GM12878 (cell line): ENCODE results near the gene RANBP3. TPM values are rescaled to one million over a fixed set of nuclear protein-coding genes. Genes with fewer than 3 reads are reported as not detected.

ENCODE experiments used
- ATAC-seq: fragments of 200-7000 bp; cut with Tn5 transposase; 3 replicates; pipeline ENCODE4 v1.9.1; 2020; ENCODE audit warnings: mild to moderate bottlenecking, moderate library complexity
- BruUV-seq: library from RNA; stranded (reverse); fragments of 400-500 nt; replicated peaks from 2 replicates; lab custom pipeline; 2021; lab: Mats Ljungman, UMichigan
- CTCF ChIA-PET: fragments of 300-600 bp; sonication (Branson Sonifier 250); formaldehyde crosslinking; extraction: SDS; loops from one replicate; lab custom pipeline; 2021; ENCODE audit warnings: inconsistent platforms; lab: Yijun Ruan, JAX
- POLR2A ChIA-PET: fragments of 350-600 bp; formaldehyde crosslinking; extraction: SDS; loops from one replicate; lab custom pipeline; 2021; ENCODE audit warnings: inconsistent platforms; lab: Charles Lee
- RAD21 ChIA-PET: fragments of 300-600 bp; sonication (Branson Sonifier 250); formaldehyde crosslinking; loops from one replicate; lab custom pipeline; 2023; ENCODE audit warnings: antibody characterized with exemption; ENCODE audit not compliant: unreplicated experiment; lab: Charles Lee
- SMC1A ChIA-PET: fragments of 300-600 bp; sonication (Branson Sonifier 250); formaldehyde crosslinking; loops from one replicate; lab custom pipeline; 2023; ENCODE audit not compliant: unreplicated experiment, uncharacterized antibody; lab: Charles Lee
- DNase-seq: peaks from one replicate; pipeline ENCODE4 v3.0.0-alpha.2; 2011; ENCODE audit warnings: low read depth, low spot score
- FAIRE-seq: peaks from 3 replicates; lab custom pipeline; 2011; peaks lifted over from hg19 to GRCh38; lab: Jason Lieb, UNC
- H2AFZ ChIP-seq: 2 replicates; pipeline ENCODE4 v1.6.0; 2011; ENCODE audit warnings: low read depth, low read length, control low read depth; ENCODE audit not compliant: control insufficient read depth
- H3K27ac ChIP-seq: 2 replicates; pipeline ENCODE4 v1.5.1; 2011; ENCODE audit warnings: control low read depth; ENCODE audit not compliant: control insufficient read depth, insufficient read depth
- H3K27me3 ChIP-seq, 2 experiments: replicated peaks in 1 of 2; 2 replicates each; pipeline versions ENCODE4 v1.6.0 to v1.6.1; 2011; ENCODE audit warnings: low read length in 1 of 2; ENCODE audit not compliant: control insufficient read depth in 2 of 2, insufficient read depth in 2 of 2
- H3K36me3 ChIP-seq, 2 experiments: 2 replicates each; pipeline ENCODE4 v1.5.1; 2011; ENCODE audit warnings: low read length in 1 of 2; ENCODE audit not compliant: control insufficient read depth in 2 of 2, insufficient read depth in 2 of 2
- H3K4me1 ChIP-seq: 2 replicates; pipeline ENCODE4 v1.6.1; 2011; ENCODE audit warnings: mild to moderate bottlenecking, low read length, moderate library complexity, mixed read lengths; ENCODE audit not compliant: control insufficient read depth, insufficient read depth
- H3K4me2 ChIP-seq: 2 replicates; pipeline ENCODE4 v1.6.0; 2011; ENCODE audit warnings: control low read depth; ENCODE audit not compliant: control insufficient read depth, insufficient read depth
- H3K4me3 ChIP-seq: fragments of 200-600 bp; sonication (generic); 2 replicates; pipeline ENCODE4 v1.5.1; 2016
- H3K79me2 ChIP-seq: 2 replicates; pipeline ENCODE4 v1.6.0; 2011; ENCODE audit warnings: low read length; ENCODE audit not compliant: control insufficient read depth, insufficient read depth
- H3K9ac ChIP-seq: 2 replicates; pipeline ENCODE4 v1.8.0; 2011; ENCODE audit warnings: low read length, control low read depth, mixed read lengths; ENCODE audit not compliant: control insufficient read depth, insufficient read depth
- H3K9me3 ChIP-seq: replicated peaks from 3 replicates; pipeline ENCODE4 v1.5.1; 2011; ENCODE audit warnings: mild to moderate bottlenecking, low read length; ENCODE audit not compliant: control insufficient read depth, insufficient read depth
- H4K20me1 ChIP-seq: 2 replicates; pipeline ENCODE4 v1.6.0; 2011; ENCODE audit not compliant: control insufficient read depth, insufficient read depth
- ASH2L ChIP-seq: fragments of 300-600, 200-600 bp; sonication (generic); IDR thresholded peaks from 2 replicates; pipeline ENCODE4 v1.6.1; 2017; ENCODE audit warnings: low read depth, mild to moderate bottlenecking, borderline replicate concordance
- CBFB ChIP-seq: IDR thresholded peaks from 2 replicates; pipeline ENCODE4 v1.6.1; 2016; ENCODE audit warnings: antibody characterized with exemption, low read depth
- HDAC2 ChIP-seq: fragments of 200-600 bp; sonication (generic); IDR thresholded peaks from 2 replicates; pipeline ENCODE4 v1.6.1; 2017
- JUNB ChIP-seq: IDR thresholded peaks from 2 replicates; pipeline ENCODE4 v1.6.1; 2016; ENCODE audit warnings: antibody characterized with exemption, mild to moderate bottlenecking
- PAX5 ChIP-seq: IDR thresholded peaks from 2 replicates; pipeline ENCODE4 v1.6.1; 2011; ENCODE audit warnings: low read depth, low read length, borderline replicate concordance
- RAD21 ChIP-seq: IDR thresholded peaks from 2 replicates; pipeline ENCODE4 v1.6.1; 2011; ENCODE audit warnings: mild to moderate bottlenecking, low read depth, low read length, moderate library complexity; ENCODE audit not compliant: insufficient read depth
- SMARCA5 ChIP-seq: fragments of 450-650 bp; IDR thresholded peaks from 2 replicates; pipeline ENCODE4 v1.6.1; 2017; ENCODE audit warnings: mild to moderate bottlenecking
- SP1 ChIP-seq: IDR thresholded peaks from one replicate; pipeline ENCODE4 v1.6.1; 2011; ENCODE audit warnings: low read depth, low read length
- WGBS: methylation state at CpG from one replicate; pipeline ENCODE4 v1.1.6; 2016; ENCODE audit warnings: low lambda C conversion rate; ENCODE audit not compliant: insufficient replicate concordance, insufficient coverage; ENCODE audit errors: missing lambda C conversion rate; 5-methylcytosine and 5-hydroxymethylcytosine counted together
- in situ Hi-C: fragments of 300-500 bp; cut with MboI; formaldehyde crosslinking; loops from 9 replicates; pipeline ENCODE4 v1.14.3; 2018; ENCODE audit warnings: mixed read lengths
- intact Hi-C: fragments of 100-400 bp; cut with micrococcal nuclease; formaldehyde crosslinking; loops from one replicate; pipeline ENCODE4 v1.14.2; 2022; ENCODE audit not compliant: unreplicated experiment
- polyA plus RNA-seq, 11 experiments: library from polyadenylated mRNA; depleted of rRNA in 4 of 11; unstranded in 6 of 11; stranded (reverse) in 5 of 11; fragments of >200 nt; fragmentation: Nextera tagmentation in 4 of 11; fragmentation: Illumina TruSeq in 1 of 11; extraction: Ambion mirVana in 4 of 11; extraction: Trizol in 1 of 11; gene quantifications; 1 replicate in 1 of 11; 2 replicates in 10 of 11; pipeline versions ENCODE4 v1.2.1 to v1.2.3, GENCODE V29; 2011 to 2016; ENCODE audit warnings: inconsistent platforms in 2 of 11, missing spikeins in 2 of 11, low read depth in 1 of 11
- total RNA-seq, 4 experiments: library from RNA; depleted of rRNA in 3 of 4; stranded (reverse); fragments of >200 nt in 3 of 4; fragmentation: Illumina TruSeq in 1 of 4; extraction: Trizol in 1 of 4; gene quantifications; 2 replicates each; pipeline versions ENCODE4 v1.2.1 to v1.2.3, GENCODE V29; 2013 to 2021
- TF ChIP-seq, protein P1 (sequence below): IDR thresholded peaks from 2 replicates; pipeline ENCODE4 v1.6.1; 2012; ENCODE audit warnings: low read length, inconsistent platforms
- TF ChIP-seq, protein P2 (sequence below): fragments of 450-650 bp; formaldehyde crosslinking; IDR thresholded peaks from 2 replicates; pipeline ENCODE4 v1.5.0; 2022; ENCODE audit warnings: mild to moderate bottlenecking, missing genetic modification characterization
- TF ChIP-seq, protein P3 (sequence below): fragments of 450-650 bp; conservative IDR thresholded peaks from 2 replicates; pipeline ENCODE4 v1.6.1; 2017; ENCODE audit warnings: mild to moderate bottlenecking, moderate library complexity
- TF ChIP-seq, protein P4 (sequence below): fragments of 450-650 bp; IDR thresholded peaks from 2 replicates; pipeline ENCODE4 v1.6.1; 2018; ENCODE audit warnings: borderline replicate concordance, mild to moderate bottlenecking; ENCODE audit not compliant: partially characterized antibody
- TF ChIP-seq, protein P5 (sequence below): fragments of 450-650 bp; IDR thresholded peaks from 2 replicates; pipeline ENCODE4 v1.6.1; 2016; ENCODE audit warnings: mild to moderate bottlenecking

RANBP3 gene
- total and polyA plus RNA-seq, 10 of the 15 experiments (the other 5 are each of a cell fraction or from before 2014, with no cell fraction given) = 1.1 to 81.6 (median 60.0) TPM

DNA sequence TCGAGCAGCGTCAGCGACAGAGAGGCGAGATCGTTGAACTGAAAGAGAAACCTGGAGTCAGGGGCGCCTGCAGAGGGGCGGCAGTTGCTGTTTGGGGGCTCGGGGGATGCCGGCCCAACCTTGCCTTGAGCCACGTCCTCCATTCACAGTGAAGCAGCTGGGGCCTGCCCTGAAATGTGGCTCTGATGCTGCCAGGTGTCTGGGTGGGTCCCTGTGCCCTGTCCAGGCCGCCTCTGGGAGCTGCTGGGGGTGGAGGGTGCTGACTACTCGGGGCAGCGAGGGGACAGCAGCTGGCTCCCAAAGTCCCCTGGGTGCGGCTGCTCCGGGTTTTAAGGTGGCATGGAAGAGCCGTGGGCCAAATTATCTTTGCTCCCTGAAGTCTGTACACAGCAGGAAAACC is 17.7 kb upstream of the RANBP3 start:
- in situ Hi-C loops = no loop called here
- no peak for DNase-seq
- no peaks in the 10 kb centered on the region for H3K27me3 ChIP-seq
- CTCF ChIA-PET = no interaction called here
- H3K4me3 ChIP-seq = no peak overlapping the region
- POLR2A ChIA-PET = no interaction called here
- intact Hi-C loops = no loop called here
- no peaks in the 10 kb centered on the region for H3K36me3 ChIP-seq
- no peak overlapping the region for H3K4me2 ChIP-seq
- H3K27ac ChIP-seq = no peak overlapping the region
- FAIRE-seq = no peak
- no peaks in the 10 kb centered on the region for H3K79me2 ChIP-seq
- no peaks in the 10 kb centered on the region for H3K9me3 ChIP-seq
- ATAC-seq = no peak
- WGBS = 80% methylated on average over 16 of the region's 16 CpGs
- RAD21 ChIA-PET = no interaction called here
- no peaks in the 10 kb centered on the region for H3K4me1 ChIP-seq
- SMC1A ChIA-PET = no interaction called here
- no TSS peak for BruUV-seq
- H2AFZ ChIP-seq = no peak overlapping the region
- no peak overlapping the region for H3K9ac ChIP-seq
- H4K20me1 ChIP-seq = no peaks in the 10 kb centered on the region
- TF ChIP-seq, protein P1, sequence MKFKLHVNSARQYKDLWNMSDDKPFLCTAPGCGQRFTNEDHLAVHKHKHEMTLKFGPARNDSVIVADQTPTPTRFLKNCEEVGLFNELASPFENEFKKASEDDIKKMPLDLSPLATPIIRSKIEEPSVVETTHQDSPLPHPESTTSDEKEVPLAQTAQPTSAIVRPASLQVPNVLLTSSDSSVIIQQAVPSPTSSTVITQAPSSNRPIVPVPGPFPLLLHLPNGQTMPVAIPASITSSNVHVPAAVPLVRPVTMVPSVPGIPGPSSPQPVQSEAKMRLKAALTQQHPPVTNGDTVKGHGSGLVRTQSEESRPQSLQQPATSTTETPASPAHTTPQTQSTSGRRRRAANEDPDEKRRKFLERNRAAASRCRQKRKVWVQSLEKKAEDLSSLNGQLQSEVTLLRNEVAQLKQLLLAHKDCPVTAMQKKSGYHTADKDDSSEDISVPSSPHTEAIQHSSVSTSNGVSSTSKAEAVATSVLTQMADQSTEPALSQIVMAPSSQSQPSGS = no peak
- TF ChIP-seq, protein P2, sequence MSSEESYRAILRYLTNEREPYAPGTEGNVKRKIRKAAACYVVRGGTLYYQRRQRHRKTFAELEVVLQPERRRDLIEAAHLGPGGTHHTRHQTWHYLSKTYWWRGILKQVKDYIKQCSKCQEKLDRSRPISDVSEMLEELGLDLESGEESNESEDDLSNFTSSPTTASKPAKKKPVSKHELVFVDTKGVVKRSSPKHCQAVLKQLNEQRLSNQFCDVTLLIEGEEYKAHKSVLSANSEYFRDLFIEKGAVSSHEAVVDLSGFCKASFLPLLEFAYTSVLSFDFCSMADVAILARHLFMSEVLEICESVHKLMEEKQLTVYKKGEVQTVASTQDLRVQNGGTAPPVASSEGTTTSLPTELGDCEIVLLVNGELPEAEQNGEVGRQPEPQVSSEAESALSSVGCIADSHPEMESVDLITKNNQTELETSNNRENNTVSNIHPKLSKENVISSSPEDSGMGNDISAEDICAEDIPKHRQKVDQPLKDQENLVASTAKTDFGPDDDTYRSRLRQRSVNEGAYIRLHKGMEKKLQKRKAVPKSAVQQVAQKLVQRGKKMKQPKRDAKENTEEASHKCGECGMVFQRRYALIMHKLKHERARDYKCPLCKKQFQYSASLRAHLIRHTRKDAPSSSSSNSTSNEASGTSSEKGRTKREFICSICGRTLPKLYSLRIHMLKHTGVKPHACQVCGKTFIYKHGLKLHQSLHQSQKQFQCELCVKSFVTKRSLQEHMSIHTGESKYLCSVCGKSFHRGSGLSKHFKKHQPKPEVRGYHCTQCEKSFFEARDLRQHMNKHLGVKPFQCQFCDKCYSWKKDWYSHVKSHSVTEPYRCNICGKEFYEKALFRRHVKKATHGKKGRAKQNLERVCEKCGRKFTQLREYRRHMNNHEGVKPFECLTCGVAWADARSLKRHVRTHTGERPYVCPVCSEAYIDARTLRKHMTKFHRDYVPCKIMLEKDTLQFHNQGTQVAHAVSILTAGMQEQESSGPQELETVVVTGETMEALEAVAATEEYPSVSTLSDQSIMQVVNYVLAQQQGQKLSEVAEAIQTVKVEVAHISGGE (CRISPR knock-in tag) = no peak
- TF ChIP-seq, protein P3, sequence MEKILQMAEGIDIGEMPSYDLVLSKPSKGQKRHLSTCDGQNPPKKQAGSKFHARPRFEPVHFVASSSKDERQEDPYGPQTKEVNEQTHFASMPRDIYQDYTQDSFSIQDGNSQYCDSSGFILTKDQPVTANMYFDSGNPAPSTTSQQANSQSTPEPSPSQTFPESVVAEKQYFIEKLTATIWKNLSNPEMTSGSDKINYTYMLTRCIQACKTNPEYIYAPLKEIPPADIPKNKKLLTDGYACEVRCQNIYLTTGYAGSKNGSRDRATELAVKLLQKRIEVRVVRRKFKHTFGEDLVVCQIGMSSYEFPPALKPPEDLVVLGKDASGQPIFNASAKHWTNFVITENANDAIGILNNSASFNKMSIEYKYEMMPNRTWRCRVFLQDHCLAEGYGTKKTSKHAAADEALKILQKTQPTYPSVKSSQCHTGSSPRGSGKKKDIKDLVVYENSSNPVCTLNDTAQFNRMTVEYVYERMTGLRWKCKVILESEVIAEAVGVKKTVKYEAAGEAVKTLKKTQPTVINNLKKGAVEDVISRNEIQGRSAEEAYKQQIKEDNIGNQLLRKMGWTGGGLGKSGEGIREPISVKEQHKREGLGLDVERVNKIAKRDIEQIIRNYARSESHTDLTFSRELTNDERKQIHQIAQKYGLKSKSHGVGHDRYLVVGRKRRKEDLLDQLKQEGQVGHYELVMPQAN = no peak
- TF ChIP-seq SP1 (no peak), ASH2L (no peak), SMARCA5 (no peak), CBFB (no peak), HDAC2 (no peak), RAD21 (no peak), PAX5 (no peak), JUNB (no peak)
- TF ChIP-seq, protein P4, sequence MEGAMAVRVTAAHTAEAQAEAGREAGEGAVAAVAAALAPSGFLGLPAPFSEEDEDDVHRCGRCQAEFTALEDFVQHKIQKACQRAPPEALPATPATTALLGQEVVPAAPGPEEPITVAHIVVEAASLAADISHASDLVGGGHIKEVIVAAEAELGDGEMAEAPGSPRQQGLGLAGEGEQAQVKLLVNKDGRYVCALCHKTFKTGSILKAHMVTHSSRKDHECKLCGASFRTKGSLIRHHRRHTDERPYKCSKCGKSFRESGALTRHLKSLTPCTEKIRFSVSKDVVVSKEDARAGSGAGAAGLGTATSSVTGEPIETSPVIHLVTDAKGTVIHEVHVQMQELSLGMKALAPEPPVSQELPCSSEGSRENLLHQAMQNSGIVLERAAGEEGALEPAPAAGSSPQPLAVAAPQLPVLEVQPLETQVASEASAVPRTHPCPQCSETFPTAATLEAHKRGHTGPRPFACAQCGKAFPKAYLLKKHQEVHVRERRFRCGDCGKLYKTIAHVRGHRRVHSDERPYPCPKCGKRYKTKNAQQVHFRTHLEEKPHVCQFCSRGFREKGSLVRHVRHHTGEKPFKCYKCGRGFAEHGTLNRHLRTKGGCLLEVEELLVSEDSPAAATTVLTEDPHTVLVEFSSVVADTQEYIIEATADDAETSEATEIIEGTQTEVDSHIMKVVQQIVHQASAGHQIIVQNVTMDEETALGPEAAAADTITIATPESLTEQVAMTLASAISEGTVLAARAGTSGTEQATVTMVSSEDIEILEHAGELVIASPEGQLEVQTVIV = no peak
- TF ChIP-seq, protein P5, sequence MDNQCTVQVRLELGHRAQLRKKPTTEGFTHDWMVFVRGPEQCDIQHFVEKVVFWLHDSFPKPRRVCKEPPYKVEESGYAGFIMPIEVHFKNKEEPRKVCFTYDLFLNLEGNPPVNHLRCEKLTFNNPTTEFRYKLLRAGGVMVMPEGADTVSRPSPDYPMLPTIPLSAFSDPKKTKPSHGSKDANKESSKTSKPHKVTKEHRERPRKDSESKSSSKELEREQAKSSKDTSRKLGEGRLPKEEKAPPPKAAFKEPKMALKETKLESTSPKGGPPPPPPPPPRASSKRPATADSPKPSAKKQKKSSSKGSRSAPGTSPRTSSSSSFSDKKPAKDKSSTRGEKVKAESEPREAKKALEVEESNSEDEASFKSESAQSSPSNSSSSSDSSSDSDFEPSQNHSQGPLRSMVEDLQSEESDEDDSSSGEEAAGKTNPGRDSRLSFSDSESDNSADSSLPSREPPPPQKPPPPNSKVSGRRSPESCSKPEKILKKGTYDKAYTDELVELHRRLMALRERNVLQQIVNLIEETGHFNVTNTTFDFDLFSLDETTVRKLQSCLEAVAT = no peak
